GM13976 (cell line): ENCODE measurements around the gene KCNAB1.

Experiments
- DNase-seq: peaks from one replicate; pipeline ENCODE4 v3.0.0; 2012; ENCODE audit warnings: low spot score
- in situ Hi-C: fragments of 300-500 bp; cut with MboI; formaldehyde crosslinking; loops from one replicate; pipeline ENCODE4 v1.12.0; 2022; ENCODE audit warnings: low sequenced_read_pairs, mixed read lengths, inconsistent platforms; ENCODE audit not compliant: unreplicated experiment
- TF ChIP-seq, protein P1 (sequence below): IDR thresholded peaks from 2 replicates; pipeline ENCODE4 v1.5.1; 2012; ENCODE audit warnings: borderline replicate concordance, mild to moderate bottlenecking; ENCODE audit not compliant: insufficient read depth; ENCODE audit errors: extremely low read depth, missing control alignments, control extremely low read depth

Gene KCNAB1

GRCh38 chr3:156163848-156164247 lies 43.5 kb downstream of the KCNAB1 start:
- DNase-seq = no peak
- in situ Hi-C loops = loop anchor here (10.0 to 25.0 kb wide), 4 partner anchors 221 to 973 kb away; partner anchors contain the start of gene TIPARP
- TF ChIP-seq, protein P1, sequence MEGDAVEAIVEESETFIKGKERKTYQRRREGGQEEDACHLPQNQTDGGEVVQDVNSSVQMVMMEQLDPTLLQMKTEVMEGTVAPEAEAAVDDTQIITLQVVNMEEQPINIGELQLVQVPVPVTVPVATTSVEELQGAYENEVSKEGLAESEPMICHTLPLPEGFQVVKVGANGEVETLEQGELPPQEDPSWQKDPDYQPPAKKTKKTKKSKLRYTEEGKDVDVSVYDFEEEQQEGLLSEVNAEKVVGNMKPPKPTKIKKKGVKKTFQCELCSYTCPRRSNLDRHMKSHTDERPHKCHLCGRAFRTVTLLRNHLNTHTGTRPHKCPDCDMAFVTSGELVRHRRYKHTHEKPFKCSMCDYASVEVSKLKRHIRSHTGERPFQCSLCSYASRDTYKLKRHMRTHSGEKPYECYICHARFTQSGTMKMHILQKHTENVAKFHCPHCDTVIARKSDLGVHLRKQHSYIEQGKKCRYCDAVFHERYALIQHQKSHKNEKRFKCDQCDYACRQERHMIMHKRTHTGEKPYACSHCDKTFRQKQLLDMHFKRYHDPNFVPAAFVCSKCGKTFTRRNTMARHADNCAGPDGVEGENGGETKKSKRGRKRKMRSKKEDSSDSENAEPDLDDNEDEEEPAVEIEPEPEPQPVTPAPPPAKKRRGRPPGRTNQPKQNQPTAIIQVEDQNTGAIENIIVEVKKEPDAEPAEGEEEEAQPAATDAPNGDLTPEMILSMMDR = no peak

- in situ Hi-C loops = loop anchor here (10.0 to 25.0 kb wide), 4 partner anchors 218 to 970 kb away; partner anchors contain the start of gene TIPARP
- TF ChIP-seq, protein P1 = no peak
- DNase-seq = no peak
These were observed 46.4 kb downstream of the KCNAB1 start for GRCh38 chr3:156166808-156167207.

DNA sequence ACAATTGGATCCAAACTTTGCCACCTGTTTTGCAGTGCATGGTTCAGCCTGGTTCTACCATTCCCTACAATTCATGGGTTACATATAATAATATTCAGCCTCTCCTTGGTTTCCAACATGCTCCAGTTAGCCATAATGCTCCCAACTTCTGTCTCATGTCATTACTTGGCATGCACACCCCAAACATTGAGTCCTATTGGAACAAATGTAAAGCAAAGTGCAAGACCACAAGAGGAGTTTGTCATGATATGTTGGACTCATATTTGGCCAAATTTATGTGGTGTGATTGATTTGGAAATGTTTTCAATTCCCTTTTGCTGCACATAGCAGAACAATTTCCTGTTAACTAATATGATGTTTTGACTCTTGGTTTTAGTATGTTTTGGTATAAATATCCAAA lies 50.2 kb downstream of the KCNAB1 start:
- DNase-seq = no peak
- TF ChIP-seq, protein P1 = no peak
- in situ Hi-C loops = loop anchor here (25.0 kb wide), 3 partner anchors 342 to 967 kb away; partner anchors contain the start of gene TIPARP

DNA sequence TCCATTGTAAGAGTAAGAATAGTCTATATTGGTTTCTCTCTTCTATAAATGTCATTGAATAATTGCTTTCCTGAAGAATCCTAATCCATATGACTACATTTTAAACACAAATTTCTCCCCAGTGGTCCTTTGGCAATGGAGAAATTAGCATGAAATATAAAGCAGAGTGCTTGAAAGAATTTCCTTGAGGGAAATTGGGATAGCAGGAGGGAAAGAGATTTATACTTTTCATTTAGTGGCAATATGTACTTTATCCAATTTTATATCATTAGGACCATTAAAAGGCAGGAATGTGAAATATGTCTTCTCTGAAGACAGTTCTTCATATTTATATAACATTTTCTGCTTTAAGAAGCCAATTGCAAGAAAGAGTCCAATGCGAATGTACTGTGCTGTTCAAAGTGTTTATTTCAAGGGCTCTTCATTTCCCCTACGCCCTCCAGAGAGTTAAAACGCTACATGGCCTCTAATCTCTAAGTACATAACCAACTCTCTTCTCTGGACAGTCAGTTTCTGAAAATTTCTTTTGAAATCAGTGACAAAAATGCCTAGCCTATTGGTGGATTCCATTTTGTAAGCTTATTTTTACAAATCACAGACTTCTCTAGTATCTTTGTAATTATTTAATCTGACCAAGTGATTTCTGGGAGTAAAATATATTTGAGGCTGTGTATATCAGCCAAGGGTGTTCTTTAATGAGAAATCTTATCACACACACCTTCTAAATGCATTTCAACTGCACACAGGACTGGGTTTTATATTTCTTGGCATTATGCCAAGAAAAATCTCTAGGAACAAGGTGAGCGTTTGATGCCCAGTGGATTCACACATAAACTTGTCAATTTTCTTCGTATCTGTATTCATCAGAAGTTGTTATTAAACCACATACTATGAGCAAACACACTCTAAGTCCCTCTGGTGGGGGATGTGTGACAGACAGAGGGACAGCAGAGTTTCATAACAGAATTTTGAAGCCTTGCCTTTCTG lies 51.2 kb downstream of the KCNAB1 start:
- TF ChIP-seq, protein P1 = no peak
- no peak for DNase-seq
- in situ Hi-C loops = loop anchor here (25.0 kb wide), 3 partner anchors 341 to 966 kb away; partner anchors contain the start of gene TIPARP

GRCh38 chr3:156172536-156172935 lies 52.2 kb downstream of the KCNAB1 start:
- in situ Hi-C loops = loop anchor here (25.0 kb wide), 3 partner anchors 340 to 965 kb away; partner anchors contain the start of gene TIPARP
- TF ChIP-seq, protein P1 = no peak
- DNase-seq = no peak

- in situ Hi-C loops = loop anchor here (25.0 kb wide), 3 partner anchors 338 to 963 kb away; partner anchors contain the start of gene TIPARP
- no peak for DNase-seq
- TF ChIP-seq, protein P1 = peak; percentile 19
These were observed 54.0 kb downstream of the KCNAB1 start for GRCh38 chr3:156174229-156174847.
